ENCODE measurements around the gene KLHL29.

Gene KLHL29

GRCh38 chr2:23703037-23703582 lies 318.1 kb downstream of the KLHL29 start:
- no peak overlapping the region for H3K4me3 ChIP-seq
- DNase-seq (ENCODE audit: low spot score) = peak; percentile 70
- no peak for TF ChIP-seq CTCF (IDR thresholded peaks at IDR 0.05)
- no peak overlapping the region for H3K27ac ChIP-seq

- TF ChIP-seq CTCF (IDR thresholded peaks at IDR 0.05) = no peak
- DNase-seq (ENCODE audit: low spot score) = peak; percentile 52
- Histone ChIP-seq H3K27ac (no peak overlapping the region), H3K4me3 (no peak overlapping the region)
Measured at GRCh38 chr2:23703583-23704385, 318.8 kb downstream of the KLHL29 start.

GRCh38 chr2:23705771-23706612 lies 321.0 kb downstream of the KLHL29 start:
- H3K27ac ChIP-seq = no peak overlapping the region
- DNase-seq (ENCODE audit: low spot score) = peak; percentile 72
- H3K4me3 ChIP-seq = no peak overlapping the region
- no peak for TF ChIP-seq CTCF (IDR thresholded peaks at IDR 0.05)

GRCh38 chr2:23706613-23707078 lies 321.7 kb downstream of the KLHL29 start:
- Histone ChIP-seq H3K4me3 (no peak overlapping the region), H3K27ac (no peak overlapping the region)
- no peak for TF ChIP-seq CTCF (IDR thresholded peaks at IDR 0.05)

GRCh38 chr2:23707096-23707495 lies 322.1 kb downstream of the KLHL29 start:
- Histone ChIP-seq H3K27ac (no peak overlapping the region), H3K4me3 (no peak overlapping the region)
- no peak for TF ChIP-seq CTCF (IDR thresholded peaks at IDR 0.05)
- DNase-seq (ENCODE audit: low spot score) = peak; percentile 26

More at GRCh38 chr2:23706613-23707078, 321.7 kb downstream of the KLHL29 start:
- peak; percentile 28 for DNase-seq (ENCODE audit: low spot score)

- H3K27ac ChIP-seq = no peak overlapping the region
- no peak overlapping the region for H3K4me3 ChIP-seq
- no peak for DNase-seq (ENCODE audit: low spot score)
- no peak for TF ChIP-seq CTCF (IDR thresholded peaks at IDR 0.05)
Measured at GRCh38 chr2:23708771-23709170, 323.8 kb downstream of the KLHL29 start.
